ENCODE measurements around the gene PEAK3. TPM values are rescaled to one million over a fixed set of nuclear protein-coding genes. Genes with fewer than 3 reads are reported as not detected.

The PEAK3 gene
- polyA plus RNA-seq, 1 of the 3 experiments (the other 2 are of a cell fraction): not detected

DNA sequence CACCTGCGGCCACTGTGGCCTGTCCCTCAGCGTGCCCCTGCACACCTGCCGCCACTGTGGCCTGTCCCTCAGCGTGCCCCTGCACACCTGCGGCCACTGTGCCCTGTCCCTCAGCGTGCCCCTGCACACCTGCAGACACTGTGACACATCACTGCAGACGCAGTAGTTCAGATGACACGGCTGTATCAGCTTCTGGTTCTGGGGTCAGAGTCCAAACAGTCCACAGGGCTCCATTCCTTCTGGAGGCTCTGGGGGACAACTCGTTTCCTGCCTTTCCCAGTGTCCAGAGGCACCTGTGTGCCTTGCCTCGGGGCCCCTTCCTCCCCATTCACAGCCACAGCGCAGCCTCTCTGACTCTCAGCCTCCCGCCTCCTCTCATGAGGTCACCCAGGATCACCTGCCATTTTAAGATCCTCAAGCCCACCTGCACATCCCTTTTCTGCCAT lies 39.9 kb downstream of the PEAK3 start (continued):
- TF ChIP-seq POLR2AphosphoS5 (IDR thresholded peaks at IDR 0.05; ENCODE audit: low read depth, low read length) (no peak), YY1 (IDR thresholded peaks at IDR 0.05; ENCODE audit: low read depth) (no peak), CHD2 (IDR thresholded peaks at IDR 0.05; ENCODE audit: low read length, partially characterized antibody) (no peak), RCOR1 (IDR thresholded peaks at IDR 0.05; ENCODE audit: low read length) (no peak), JUND (IDR thresholded peaks at IDR 0.05) (no peak), RFX5 (IDR thresholded peaks at IDR 0.05; ENCODE audit: low read length) (no peak)
- TF ChIP-seq, protein P1, sequence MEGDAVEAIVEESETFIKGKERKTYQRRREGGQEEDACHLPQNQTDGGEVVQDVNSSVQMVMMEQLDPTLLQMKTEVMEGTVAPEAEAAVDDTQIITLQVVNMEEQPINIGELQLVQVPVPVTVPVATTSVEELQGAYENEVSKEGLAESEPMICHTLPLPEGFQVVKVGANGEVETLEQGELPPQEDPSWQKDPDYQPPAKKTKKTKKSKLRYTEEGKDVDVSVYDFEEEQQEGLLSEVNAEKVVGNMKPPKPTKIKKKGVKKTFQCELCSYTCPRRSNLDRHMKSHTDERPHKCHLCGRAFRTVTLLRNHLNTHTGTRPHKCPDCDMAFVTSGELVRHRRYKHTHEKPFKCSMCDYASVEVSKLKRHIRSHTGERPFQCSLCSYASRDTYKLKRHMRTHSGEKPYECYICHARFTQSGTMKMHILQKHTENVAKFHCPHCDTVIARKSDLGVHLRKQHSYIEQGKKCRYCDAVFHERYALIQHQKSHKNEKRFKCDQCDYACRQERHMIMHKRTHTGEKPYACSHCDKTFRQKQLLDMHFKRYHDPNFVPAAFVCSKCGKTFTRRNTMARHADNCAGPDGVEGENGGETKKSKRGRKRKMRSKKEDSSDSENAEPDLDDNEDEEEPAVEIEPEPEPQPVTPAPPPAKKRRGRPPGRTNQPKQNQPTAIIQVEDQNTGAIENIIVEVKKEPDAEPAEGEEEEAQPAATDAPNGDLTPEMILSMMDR (IDR thresholded peaks at IDR 0.05): no peak
- TF ChIP-seq, protein P2, sequence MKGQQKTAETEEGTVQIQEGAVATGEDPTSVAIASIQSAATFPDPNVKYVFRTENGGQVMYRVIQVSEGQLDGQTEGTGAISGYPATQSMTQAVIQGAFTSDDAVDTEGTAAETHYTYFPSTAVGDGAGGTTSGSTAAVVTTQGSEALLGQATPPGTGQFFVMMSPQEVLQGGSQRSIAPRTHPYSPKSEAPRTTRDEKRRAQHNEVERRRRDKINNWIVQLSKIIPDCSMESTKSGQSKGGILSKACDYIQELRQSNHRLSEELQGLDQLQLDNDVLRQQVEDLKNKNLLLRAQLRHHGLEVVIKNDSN (IDR thresholded peaks at IDR 0.05; ENCODE audit: borderline replicate concordance, low read depth): no peak

DNA sequence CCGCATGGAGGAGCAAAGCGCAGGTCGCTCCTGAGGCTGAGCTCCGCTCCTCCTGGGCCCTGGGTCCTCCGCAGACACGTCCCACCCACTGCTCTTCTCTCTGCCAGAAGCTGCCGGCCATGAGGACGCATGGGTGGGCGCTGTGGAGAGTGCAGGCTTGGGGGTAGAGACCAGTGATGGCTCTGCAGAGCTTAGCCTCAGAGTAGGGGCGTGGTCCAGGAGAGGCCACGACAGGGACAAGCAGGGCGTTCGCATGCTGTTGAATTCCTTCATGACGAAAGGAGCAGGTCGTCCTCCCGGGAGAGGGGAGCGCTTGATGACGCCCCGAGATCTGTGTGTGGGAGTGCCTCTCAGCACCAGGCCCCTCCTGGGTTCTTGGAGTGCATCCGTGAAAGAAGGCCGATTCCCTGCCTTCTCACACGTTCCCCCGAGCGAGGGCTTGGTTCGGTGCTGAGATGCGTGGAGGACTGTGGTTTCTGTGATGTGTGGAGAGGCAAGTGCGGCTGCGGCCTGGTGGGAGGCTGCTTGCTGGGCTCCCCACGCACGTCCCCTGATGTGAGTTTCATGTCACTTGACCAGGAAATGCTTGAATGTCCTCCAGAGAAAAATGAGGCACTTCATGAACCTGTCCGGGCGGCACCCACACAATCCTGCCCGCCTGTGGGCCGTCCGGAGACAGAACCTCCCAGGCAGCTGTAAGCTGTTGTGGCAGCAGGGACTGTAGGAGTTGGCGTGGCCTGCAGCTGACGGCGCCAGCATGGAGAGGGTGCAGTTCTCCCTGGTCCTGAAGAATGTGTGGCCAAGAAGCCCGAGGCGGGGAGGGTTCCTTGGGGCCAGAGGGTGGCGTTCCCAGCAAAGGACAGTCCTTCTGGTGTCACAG lies 40.9 kb downstream of the PEAK3 start:
- peaks cover 21 to 73% of the 10 kb centered on the region in 2 experiments; a peak in 3 of 4 replicates for H3K4me1 ChIP-seq (ENCODE audit: control insufficient read depth in 1 of 2, insufficient read depth in 2 of 2, low read depth in 1 of 2, low read length in 1 of 2)
- no peaks in the 10 kb centered on the region for H3K27me3 ChIP-seq (ENCODE audit: insufficient read depth)
- no peak for DNase-seq
- no peak overlapping the region for H3K9ac ChIP-seq
- WGBS (ENCODE audit: low lambda C conversion rate): 90% methylated on average over 35 of the region's 41 CpGs
- H3K4me3 ChIP-seq (ENCODE audit: low read depth in 2 of 2, low read length in 1 of 2): peak overlapping the region in 1 of 2 experiments; percentile 89; a peak in 2 of 4 replicates
- H2AFZ ChIP-seq (ENCODE audit: low read depth): no peak overlapping the region
- no peaks in the 10 kb centered on the region for H3K9me2 ChIP-seq
- no peak for TF ChIP-seq RXRA (IDR thresholded peaks at IDR 0.05; ENCODE audit: borderline replicate concordance, low read depth)
- no peak for TF ChIP-seq JUND (IDR thresholded peaks at IDR 0.05)
- H3F3A ChIP-seq (replicated peaks; ENCODE audit: insufficient read depth): peaks cover 17% of the 10 kb centered on the region
- ChIA-PET CTCF (interaction anchor here (0.8 to 10.4 kb wide), 13 partner anchors 9 to 311 kb away, joined by 3 to 121 read pairs (median 4); partner anchors contain the start of gene JSRP1), POLR2A (interaction anchor here (0.7 to 1.4 kb wide), 2 partner anchors 29 to 83 kb away, joined by 3 to 8 read pairs; no protein-coding TSS in a partner anchor)
- H3K79me2 ChIP-seq (ENCODE audit: insufficient read depth): peaks cover 91% of the 10 kb centered on the region
- peak overlapping the region; percentile 71 to 81; a peak in 2 of 4 replicates for H3K27ac ChIP-seq (ENCODE audit: low read depth in 2 of 2, low read length in 1 of 2)
- peak overlapping the region; percentile 98; the same call in 1 of the 2 replicates for H3K4me2 ChIP-seq
- peaks cover 28 to 34% of the 10 kb centered on the region in 2 experiments for H3K36me3 ChIP-seq (replicated peaks in 1 of 2; ENCODE audit: control insufficient read depth in 1 of 2, insufficient read depth in 2 of 2, low read length in 1 of 2)
- no peaks in the 10 kb centered on the region for H3K9me3 ChIP-seq
- peaks cover 77% of the 10 kb centered on the region for H4K20me1 ChIP-seq (ENCODE audit: insufficient read depth)

Data from SK-N-SH (cell line).